H1 (cell line): ENCODE measurements around the gene CEP250. TPM values are rescaled to one million over a fixed set of nuclear protein-coding genes. Genes with fewer than 3 reads are reported as not detected.

ENCODE experiments used
- CTCF ChIA-PET: fragments of 300-600 bp; sonication (Branson Sonifier 250); formaldehyde crosslinking; loops from one replicate; lab custom pipeline; 2021; ENCODE audit not compliant: partially characterized antibody; lab: Charles Lee
- POLR2A ChIA-PET: fragments of 300-600 bp; sonication (Branson Sonifier 250); formaldehyde crosslinking; loops from one replicate; lab custom pipeline; 2021; ENCODE audit warnings: inconsistent platforms; ENCODE audit not compliant: partially characterized antibody; lab: Charles Lee
- DNase-seq, 2 experiments: peaks; one replicate each; pipeline versions ENCODE4 v3.0.0 to v3.0.0-alpha.2; 2010 to 2022; ENCODE audit warnings: low spot score in 2 of 2, low read depth in 1 of 2, mixed read lengths in 1 of 2
- FAIRE-seq: peaks from 2 replicates; lab custom pipeline; 2011; peaks lifted over from hg19 to GRCh38; lab: Jason Lieb, UNC
- H2AFZ ChIP-seq: 2 replicates; pipeline ENCODE4 v1.8.1; 2012; ENCODE audit warnings: low read length, inconsistent platforms
- H2AK5ac ChIP-seq: 2 replicates; pipeline ENCODE4 v1.6.1; 2013; ENCODE audit warnings: low read depth, low read length
- H2BK120ac ChIP-seq: replicated peaks from 2 replicates; pipeline ENCODE3; 2013; ENCODE audit warnings: low read depth, low read length, inconsistent platforms
- H2BK12ac ChIP-seq: 2 replicates; pipeline ENCODE4 v1.6.1; 2013; ENCODE audit warnings: low read depth, low read length
- H2BK15ac ChIP-seq: 2 replicates; pipeline ENCODE4 v1.6.1; 2013; ENCODE audit warnings: low read length
- H2BK20ac ChIP-seq: 2 replicates; pipeline ENCODE4 v1.6.1; 2013; ENCODE audit warnings: low read length
- H2BK5ac ChIP-seq: 2 replicates; pipeline ENCODE4 v1.6.1; 2013; ENCODE audit warnings: low read depth, low read length
- H3K14ac ChIP-seq: 2 replicates; pipeline ENCODE4 v1.6.1; 2013; ENCODE audit warnings: inconsistent platforms; ENCODE audit not compliant: insufficient read length
- H3K18ac ChIP-seq: 2 replicates; pipeline ENCODE4 v1.6.1; 2013; ENCODE audit warnings: low read length; ENCODE audit errors: extremely low read depth
- H3K23ac ChIP-seq: 2 replicates; pipeline ENCODE4 v1.6.1; 2013; ENCODE audit warnings: inconsistent platforms; ENCODE audit not compliant: insufficient read length
- H3K23me2 ChIP-seq: 2 replicates; pipeline ENCODE4 v1.6.1; 2013; ENCODE audit warnings: low read depth, low read length
- H3K27ac ChIP-seq: 2 replicates; pipeline ENCODE4 v1.6.1; 2011; ENCODE audit warnings: low read depth, low read length, inconsistent platforms
- H3K27me3 ChIP-seq, 4 experiments: replicated peaks in 1 of 4; 1 replicate in 1 of 4; 2 replicates in 3 of 4; pipeline versions ENCODE4 v1.6.1 to v1.8.1; 2011 to 2013; ENCODE audit warnings: low read length in 3 of 4, mild to moderate bottlenecking in 3 of 4, inconsistent platforms in 2 of 4, mixed read lengths in 2 of 4, moderate library complexity in 1 of 4; ENCODE audit not compliant: control insufficient read depth in 3 of 4, insufficient read depth in 3 of 4; ENCODE audit errors: extremely low read depth in 1 of 4
- H3K36me3 ChIP-seq, 4 experiments: 2 replicates each; pipeline versions ENCODE4 v1.6.1 to v1.8.1; 2011 to 2013; ENCODE audit warnings: mild to moderate bottlenecking in 4 of 4, low read length in 3 of 4, moderate library complexity in 2 of 4, control low read depth in 1 of 4, inconsistent platforms in 1 of 4; ENCODE audit not compliant: insufficient read depth in 4 of 4, control insufficient read depth in 2 of 4
- H3K4ac ChIP-seq: replicated peaks from 2 replicates; pipeline ENCODE3; 2013; ENCODE audit warnings: low read length, low read depth, mixed read lengths, inconsistent platforms; ENCODE audit not compliant: insufficient read length
- H3K4me1 ChIP-seq, 4 experiments: replicated peaks in 1 of 4; 1 replicate in 1 of 4; 2 replicates in 3 of 4; pipeline versions ENCODE4 v1.6.1 to v1.8.1; 2011 to 2013; ENCODE audit warnings: low read length in 3 of 4, inconsistent platforms in 2 of 4, mixed read lengths in 1 of 4; ENCODE audit not compliant: insufficient read depth in 4 of 4, control insufficient read depth in 3 of 4
- H3K4me2 ChIP-seq, 2 experiments: 2 replicates each; pipeline versions ENCODE4 v1.6.1 to v1.8.1; 2011 to 2013; ENCODE audit warnings: low read depth in 2 of 2, low read length in 2 of 2, control low read depth in 1 of 2, inconsistent platforms in 1 of 2, mild to moderate bottlenecking in 1 of 2; ENCODE audit not compliant: insufficient read depth in 1 of 2
- H3K4me3 ChIP-seq, 4 experiments: fragments of 200-600, 300-600 bp in 1 of 4; sonication (generic), shearing (Covaris generic), sonication (Bioruptor Twin) in 1 of 4; 2 replicates each; pipeline versions ENCODE4 v1.5.1 to v1.8.1; 2011 to 2016; ENCODE audit warnings: low read length in 4 of 4, low read depth in 3 of 4, control low read depth in 2 of 4, inconsistent platforms in 2 of 4, mild to moderate bottlenecking in 2 of 4, mixed read lengths in 1 of 4, moderate library complexity in 1 of 4; ENCODE audit not compliant: insufficient read depth in 2 of 4; ENCODE audit errors: extremely low read depth in 1 of 4
- H3K56ac ChIP-seq: replicated peaks from 2 replicates; pipeline ENCODE3; 2013; ENCODE audit warnings: low read depth, mild to moderate bottlenecking, mixed read lengths, low read length, inconsistent platforms; ENCODE audit not compliant: insufficient read length
- H3K79me1 ChIP-seq: 2 replicates; pipeline ENCODE4 v1.6.1; 2013; ENCODE audit warnings: low read depth, low read length, control low read depth
- H3K79me2 ChIP-seq, 2 experiments: 2 replicates each; pipeline versions ENCODE4 v1.6.1 to v1.8.1; 2012 to 2013; ENCODE audit warnings: low read length in 2 of 2, mild to moderate bottlenecking in 2 of 2, inconsistent platforms in 1 of 2; ENCODE audit not compliant: insufficient read depth in 2 of 2, control insufficient read depth in 1 of 2
- H3K9ac ChIP-seq, 4 experiments: replicated peaks in 1 of 4; 1 replicate in 1 of 4; 2 replicates in 3 of 4; pipeline versions ENCODE4 v1.6.1 to v1.8.1; 2011 to 2013; ENCODE audit warnings: low read depth in 3 of 4, low read length in 3 of 4, control low read depth in 2 of 4, mild to moderate bottlenecking in 2 of 4, moderate library complexity in 2 of 4, inconsistent platforms in 1 of 4; ENCODE audit errors: extremely low read depth in 1 of 4
- H3K9me3 ChIP-seq, 2 experiments: 2 replicates each; pipeline versions ENCODE4 v1.6.1 to v1.8.1; 2012 to 2013; ENCODE audit warnings: mild to moderate bottlenecking in 2 of 2, moderate library complexity in 2 of 2, control low read depth in 1 of 2, inconsistent platforms in 1 of 2, low read depth in 1 of 2, low read length in 1 of 2, mixed read lengths in 1 of 2; ENCODE audit not compliant: insufficient read depth in 2 of 2
- H4K20me1 ChIP-seq, 2 experiments: replicated peaks in 1 of 2; 2 replicates each; pipeline versions ENCODE3 to v1.8.1; 2011 to 2013; ENCODE audit warnings: inconsistent platforms in 2 of 2, low read length in 2 of 2, mild to moderate bottlenecking in 1 of 2; ENCODE audit not compliant: insufficient read depth in 2 of 2, control insufficient read depth in 1 of 2
- H4K5ac ChIP-seq: 2 replicates; pipeline ENCODE4 v1.6.1; 2013; ENCODE audit warnings: low read length, low read depth, mixed read lengths, inconsistent platforms; ENCODE audit not compliant: insufficient read length
- H4K8ac ChIP-seq: 2 replicates; pipeline ENCODE4 v1.8.0; 2013; ENCODE audit warnings: mild to moderate bottlenecking, moderate library complexity, low read length, inconsistent platforms; ENCODE audit not compliant: insufficient read depth; ENCODE audit errors: extremely low read depth
- H4K91ac ChIP-seq: replicated peaks from 2 replicates; pipeline ENCODE3; 2013; ENCODE audit warnings: low read length, mixed read lengths, inconsistent platforms; ENCODE audit not compliant: insufficient read length
- CTCF ChIP-seq, 3 experiments: IDR thresholded peaks; 1 replicate in 2 of 3; 2 replicates in 1 of 3; pipeline versions ENCODE4 v1.5.1 to v1.6.1; 2011; ENCODE audit warnings: low read length in 3 of 3, mild to moderate bottlenecking in 3 of 3, inconsistent platforms in 2 of 3, low read depth in 1 of 3, moderate library complexity in 1 of 3; ENCODE audit not compliant: insufficient read depth in 1 of 3; ENCODE audit errors: control extremely low read depth in 1 of 3
- KDM5A ChIP-seq: fragments of 200-600 bp; IDR thresholded peaks from 2 replicates; pipeline ENCODE4 v1.7.1; 2012; ENCODE audit warnings: mild to moderate bottlenecking, low read length, inconsistent platforms, mixed read lengths
- POU5F1 ChIP-seq: IDR thresholded peaks from 2 replicates; pipeline ENCODE4 v1.6.1; 2011; ENCODE audit warnings: low read depth, mild to moderate bottlenecking, low read length, moderate library complexity
- RAD21 ChIP-seq, 2 experiments: IDR thresholded peaks in 1 of 2; conservative IDR thresholded peaks in 1 of 2; 2 replicates each; pipeline ENCODE4 v1.6.1; 2011; ENCODE audit warnings: low read depth in 2 of 2, low read length in 2 of 2, improper control_type of control experiment in 1 of 2, inconsistent platforms in 1 of 2, mild to moderate bottlenecking in 1 of 2, moderate library complexity in 1 of 2
- SIN3A ChIP-seq, 2 experiments: IDR thresholded peaks in 1 of 2; conservative IDR thresholded peaks in 1 of 2; 2 replicates each; pipeline ENCODE4 v1.6.1; 2011 to 2012; ENCODE audit warnings: low read length in 2 of 2, improper control_type of control experiment in 1 of 2, low read depth in 1 of 2, mild to moderate bottlenecking in 1 of 2
- WGBS, 2 experiments: shearing (Covaris generic) in 1 of 2; methylation state at CpG; one replicate each; pipeline versions ENCODE4 v1.1.6 to v1.1.7; 2013 to 2015; ENCODE audit warnings: low lambda C conversion rate in 2 of 2, mixed read lengths in 2 of 2, inconsistent platforms in 1 of 2, low coverage in 1 of 2, missing lambda C conversion rate in 1 of 2; ENCODE audit not compliant: insufficient replicate concordance in 2 of 2, insufficient coverage in 1 of 2, insufficient read length in 1 of 2; ENCODE audit errors: extremely low coverage in 1 of 2, missing lambda C conversion rate in 1 of 2; 5-methylcytosine and 5-hydroxymethylcytosine counted together
- polyA plus RNA-seq, 7 experiments: library from polyadenylated mRNA; depleted of rRNA in 3 of 7; stranded (reverse) in 5 of 7; unstranded in 2 of 7; fragments of >200 nt in 5 of 7; fragments of 200-250 nt in 2 of 7; gene quantifications; 1 replicate in 5 of 7; 2 replicates in 1 of 7; 4 replicates in 1 of 7; pipeline versions ENCODE4 v1.2.1 to v1.2.3, GENCODE V29; 2011 to 2013; ENCODE audit warnings: missing spikeins in 2 of 7, mixed read lengths in 2 of 7
- total RNA-seq: library from RNA; stranded (reverse); fragmentation: NEBNext Ultra II Directional; extraction: Animal tissue kit (Norgen Biotek cat#: 25700); gene quantifications from 2 replicates; pipeline ENCODE4 v1.2.1, GENCODE V29; 2021

Gene CEP250
- total and polyA plus RNA-seq, 2 of the 8 experiments (the other 6 are each of a cell fraction or from before 2014, with no cell fraction given) = 2.6 to 33.7 TPM

- no peak overlapping the region for H3K56ac ChIP-seq
- H4K91ac ChIP-seq = no peak overlapping the region
- no peaks in the 10 kb centered on the region for H3K9me3 ChIP-seq
- no peaks in the 10 kb centered on the region for H3K79me1 ChIP-seq
- no peak overlapping the region for H3K23ac ChIP-seq
- no peak overlapping the region for H3K14ac ChIP-seq
- POLR2A ChIA-PET = interaction anchor here (1.1 to 2.9 kb wide), 2 partner anchors 10 to 11 kb away, joined by 3 to 27 read pairs; partner anchors contain the start of gene CEP250
- no peak overlapping the region for H3K4me2 ChIP-seq
- no peaks in the 10 kb centered on the region for H3K23me2 ChIP-seq
- no peak overlapping the region for H2BK120ac ChIP-seq
- TF ChIP-seq CTCF (IDR thresholded peaks at IDR 0.05; ENCODE audit: control extremely low read depth in 1 of 3, insufficient read depth in 1 of 3, low read depth in 1 of 3, low read length in 3 of 3) = peak in 2 of 3 experiments; percentile 64 to 89; a peak in 3 of 4 replicates
- no peak for TF ChIP-seq KDM5A
- TF ChIP-seq RAD21 (IDR thresholded peaks at IDR 0.05 in 1 of 2, conservative IDR thresholded peaks at IDR 0.05 in 1 of 2; ENCODE audit: low read depth in 2 of 2, low read length in 2 of 2) = peak; percentile 66 to 70
- no peak for TF ChIP-seq POU5F1
- TF ChIP-seq SIN3A (conservative IDR thresholded peaks at IDR 0.05 in 1 of 2, IDR thresholded peaks at IDR 0.05 in 1 of 2; ENCODE audit: low read depth in 1 of 2, low read length in 2 of 2) = 0 out of 4 replicates have a peak, but pooled peaks of 1 of the 2 experiments have one; percentile 41
- no peak overlapping the region for H3K4ac ChIP-seq
- no peak overlapping the region for H2BK12ac ChIP-seq
- no peaks in the 10 kb centered on the region for H3K4me1 ChIP-seq
- H3K27ac ChIP-seq = no peak overlapping the region
- H4K5ac ChIP-seq = no peak overlapping the region
- no peak overlapping the region for H2BK5ac ChIP-seq
- H3K9ac ChIP-seq = no peak overlapping the region
- no peak overlapping the region for H2BK15ac ChIP-seq
- FAIRE-seq (peak; percentile 89), DNase-seq (peak in 1 of 2 experiments; percentile 81)
- H3K79me2 ChIP-seq = no peaks in the 10 kb centered on the region
- no peak overlapping the region for H3K18ac ChIP-seq
- H2AFZ ChIP-seq = no peak overlapping the region
- 69% methylated on average over 4 of the region's 4 CpGs; no CpG with 5 or more reads in 1 of the 2 experiments for WGBS, 2 experiments
- no peak overlapping the region for H4K8ac ChIP-seq
- no peak overlapping the region for H2BK20ac ChIP-seq
- CTCF ChIA-PET = interaction anchor here (0.6 to 3.1 kb wide), 30 partner anchors 10 to 1436 kb away, joined by 3 to 23 read pairs (median 4); no protein-coding TSS in a partner anchor
- H4K20me1 ChIP-seq = peaks cover 3 to 8% of the 10 kb centered on the region in 2 experiments
- no peak overlapping the region for H2AK5ac ChIP-seq
- H3K4me3 ChIP-seq = no peak overlapping the region
- peaks cover 7 to 44% (median 30%) of the 10 kb centered on the region in 4 experiments; a peak in 7 of 8 replicates for H3K36me3 ChIP-seq
- no peaks in the 10 kb centered on the region for H3K27me3 ChIP-seq
These were observed 8.3 kb downstream of the CEP250 start for GRCh38 chr20:35463455-35464300.
